H1 (cell line): Measurements from ENCODE around the gene SLC39A11. TPM values are rescaled to one million over a fixed set of nuclear protein-coding genes. Genes with fewer than 3 reads are reported as not detected.

Experiments used
- CTCF ChIA-PET: fragments of 300-600 bp; sonication (Branson Sonifier 250); formaldehyde crosslinking; loops from one replicate; lab custom pipeline; 2021; ENCODE audit not compliant: partially characterized antibody; lab: Charles Lee
- POLR2A ChIA-PET: fragments of 300-600 bp; sonication (Branson Sonifier 250); formaldehyde crosslinking; loops from one replicate; lab custom pipeline; 2021; ENCODE audit warnings: inconsistent platforms; ENCODE audit not compliant: partially characterized antibody; lab: Charles Lee
- DNase-seq, 2 experiments: peaks; one replicate each; pipeline versions ENCODE4 v3.0.0 to v3.0.0-alpha.2; 2010 to 2022; ENCODE audit warnings: low spot score in 2 of 2, low read depth in 1 of 2, mixed read lengths in 1 of 2
- FAIRE-seq: peaks from 2 replicates; lab custom pipeline; 2011; peaks lifted over from hg19 to GRCh38; lab: Jason Lieb, UNC
- H2AFZ ChIP-seq: 2 replicates; pipeline ENCODE4 v1.8.1; 2012; ENCODE audit warnings: low read length, inconsistent platforms
- H2AK5ac ChIP-seq: 2 replicates; pipeline ENCODE4 v1.6.1; 2013; ENCODE audit warnings: low read depth, low read length
- H2BK120ac ChIP-seq: replicated peaks from 2 replicates; pipeline ENCODE3; 2013; ENCODE audit warnings: low read depth, low read length, inconsistent platforms
- H2BK12ac ChIP-seq: 2 replicates; pipeline ENCODE4 v1.6.1; 2013; ENCODE audit warnings: low read depth, low read length
- H2BK15ac ChIP-seq: 2 replicates; pipeline ENCODE4 v1.6.1; 2013; ENCODE audit warnings: low read length
- H2BK20ac ChIP-seq: 2 replicates; pipeline ENCODE4 v1.6.1; 2013; ENCODE audit warnings: low read length
- H2BK5ac ChIP-seq: 2 replicates; pipeline ENCODE4 v1.6.1; 2013; ENCODE audit warnings: low read depth, low read length
- H3K14ac ChIP-seq: 2 replicates; pipeline ENCODE4 v1.6.1; 2013; ENCODE audit warnings: inconsistent platforms; ENCODE audit not compliant: insufficient read length
- H3K18ac ChIP-seq: 2 replicates; pipeline ENCODE4 v1.6.1; 2013; ENCODE audit warnings: low read length; ENCODE audit errors: extremely low read depth
- H3K23ac ChIP-seq: 2 replicates; pipeline ENCODE4 v1.6.1; 2013; ENCODE audit warnings: inconsistent platforms; ENCODE audit not compliant: insufficient read length
- H3K23me2 ChIP-seq: 2 replicates; pipeline ENCODE4 v1.6.1; 2013; ENCODE audit warnings: low read depth, low read length
- H3K27ac ChIP-seq: 2 replicates; pipeline ENCODE4 v1.6.1; 2011; ENCODE audit warnings: low read depth, low read length, inconsistent platforms
- H3K27me3 ChIP-seq, 4 experiments: replicated peaks in 1 of 4; 1 replicate in 1 of 4; 2 replicates in 3 of 4; pipeline versions ENCODE4 v1.6.1 to v1.8.1; 2011 to 2013; ENCODE audit warnings: low read length in 3 of 4, mild to moderate bottlenecking in 3 of 4, inconsistent platforms in 2 of 4, mixed read lengths in 2 of 4, moderate library complexity in 1 of 4; ENCODE audit not compliant: control insufficient read depth in 3 of 4, insufficient read depth in 3 of 4; ENCODE audit errors: extremely low read depth in 1 of 4
- H3K36me3 ChIP-seq, 4 experiments: 2 replicates each; pipeline versions ENCODE4 v1.6.1 to v1.8.1; 2011 to 2013; ENCODE audit warnings: mild to moderate bottlenecking in 4 of 4, low read length in 3 of 4, moderate library complexity in 2 of 4, control low read depth in 1 of 4, inconsistent platforms in 1 of 4; ENCODE audit not compliant: insufficient read depth in 4 of 4, control insufficient read depth in 2 of 4
- H3K4ac ChIP-seq: replicated peaks from 2 replicates; pipeline ENCODE3; 2013; ENCODE audit warnings: low read length, low read depth, mixed read lengths, inconsistent platforms; ENCODE audit not compliant: insufficient read length
- H3K4me1 ChIP-seq, 4 experiments: replicated peaks in 1 of 4; 1 replicate in 1 of 4; 2 replicates in 3 of 4; pipeline versions ENCODE4 v1.6.1 to v1.8.1; 2011 to 2013; ENCODE audit warnings: low read length in 3 of 4, inconsistent platforms in 2 of 4, mixed read lengths in 1 of 4; ENCODE audit not compliant: insufficient read depth in 4 of 4, control insufficient read depth in 3 of 4
- H3K4me2 ChIP-seq, 2 experiments: 2 replicates each; pipeline versions ENCODE4 v1.6.1 to v1.8.1; 2011 to 2013; ENCODE audit warnings: low read depth in 2 of 2, low read length in 2 of 2, control low read depth in 1 of 2, inconsistent platforms in 1 of 2, mild to moderate bottlenecking in 1 of 2; ENCODE audit not compliant: insufficient read depth in 1 of 2
- H3K4me3 ChIP-seq, 4 experiments: fragments of 200-600, 300-600 bp in 1 of 4; sonication (generic), shearing (Covaris generic), sonication (Bioruptor Twin) in 1 of 4; 2 replicates each; pipeline versions ENCODE4 v1.5.1 to v1.8.1; 2011 to 2016; ENCODE audit warnings: low read length in 4 of 4, low read depth in 3 of 4, control low read depth in 2 of 4, inconsistent platforms in 2 of 4, mild to moderate bottlenecking in 2 of 4, mixed read lengths in 1 of 4, moderate library complexity in 1 of 4; ENCODE audit not compliant: insufficient read depth in 2 of 4; ENCODE audit errors: extremely low read depth in 1 of 4
- H3K56ac ChIP-seq: replicated peaks from 2 replicates; pipeline ENCODE3; 2013; ENCODE audit warnings: low read depth, mild to moderate bottlenecking, mixed read lengths, low read length, inconsistent platforms; ENCODE audit not compliant: insufficient read length
- H3K79me1 ChIP-seq: 2 replicates; pipeline ENCODE4 v1.6.1; 2013; ENCODE audit warnings: low read depth, low read length, control low read depth
- H3K79me2 ChIP-seq, 2 experiments: 2 replicates each; pipeline versions ENCODE4 v1.6.1 to v1.8.1; 2012 to 2013; ENCODE audit warnings: low read length in 2 of 2, mild to moderate bottlenecking in 2 of 2, inconsistent platforms in 1 of 2; ENCODE audit not compliant: insufficient read depth in 2 of 2, control insufficient read depth in 1 of 2
- H3K9ac ChIP-seq, 4 experiments: replicated peaks in 1 of 4; 1 replicate in 1 of 4; 2 replicates in 3 of 4; pipeline versions ENCODE4 v1.6.1 to v1.8.1; 2011 to 2013; ENCODE audit warnings: low read depth in 3 of 4, low read length in 3 of 4, control low read depth in 2 of 4, mild to moderate bottlenecking in 2 of 4, moderate library complexity in 2 of 4, inconsistent platforms in 1 of 4; ENCODE audit errors: extremely low read depth in 1 of 4
- H3K9me3 ChIP-seq, 2 experiments: 2 replicates each; pipeline versions ENCODE4 v1.6.1 to v1.8.1; 2012 to 2013; ENCODE audit warnings: mild to moderate bottlenecking in 2 of 2, moderate library complexity in 2 of 2, control low read depth in 1 of 2, inconsistent platforms in 1 of 2, low read depth in 1 of 2, low read length in 1 of 2, mixed read lengths in 1 of 2; ENCODE audit not compliant: insufficient read depth in 2 of 2
- H4K20me1 ChIP-seq, 2 experiments: replicated peaks in 1 of 2; 2 replicates each; pipeline versions ENCODE3 to v1.8.1; 2011 to 2013; ENCODE audit warnings: inconsistent platforms in 2 of 2, low read length in 2 of 2, mild to moderate bottlenecking in 1 of 2; ENCODE audit not compliant: insufficient read depth in 2 of 2, control insufficient read depth in 1 of 2
- H4K5ac ChIP-seq: 2 replicates; pipeline ENCODE4 v1.6.1; 2013; ENCODE audit warnings: low read length, low read depth, mixed read lengths, inconsistent platforms; ENCODE audit not compliant: insufficient read length
- H4K8ac ChIP-seq: 2 replicates; pipeline ENCODE4 v1.8.0; 2013; ENCODE audit warnings: mild to moderate bottlenecking, moderate library complexity, low read length, inconsistent platforms; ENCODE audit not compliant: insufficient read depth; ENCODE audit errors: extremely low read depth
- H4K91ac ChIP-seq: replicated peaks from 2 replicates; pipeline ENCODE3; 2013; ENCODE audit warnings: low read length, mixed read lengths, inconsistent platforms; ENCODE audit not compliant: insufficient read length
- ASH2L ChIP-seq: fragments of 200-600, 300-600 bp; sonication (generic); IDR thresholded peaks from one replicate; pipeline ENCODE4 v1.7.1; 2017; ENCODE audit warnings: low read length
- ATF2 ChIP-seq: IDR thresholded peaks from 2 replicates; pipeline ENCODE4 v1.6.1; 2012; ENCODE audit warnings: low read length, inconsistent platforms
- BRCA1 ChIP-seq: IDR thresholded peaks from 2 replicates; pipeline ENCODE4 v1.6.1; 2012; ENCODE audit warnings: low read depth, low read length, improper control_type of control experiment
- CHD1 ChIP-seq: IDR thresholded peaks from 2 replicates; pipeline ENCODE4 v1.6.1; 2012; ENCODE audit warnings: low read depth, low read length, improper control_type of control experiment
- CREB1 ChIP-seq: IDR thresholded peaks from 2 replicates; pipeline ENCODE4 v1.6.1; 2012; ENCODE audit warnings: inconsistent platforms
- CTCF ChIP-seq, 3 experiments: IDR thresholded peaks; 1 replicate in 2 of 3; 2 replicates in 1 of 3; pipeline versions ENCODE4 v1.5.1 to v1.6.1; 2011; ENCODE audit warnings: low read length in 3 of 3, mild to moderate bottlenecking in 3 of 3, inconsistent platforms in 2 of 3, low read depth in 1 of 3, moderate library complexity in 1 of 3; ENCODE audit not compliant: insufficient read depth in 1 of 3; ENCODE audit errors: control extremely low read depth in 1 of 3
- NRF1 ChIP-seq: IDR thresholded peaks from 2 replicates; pipeline ENCODE4 v1.6.1; 2011; ENCODE audit warnings: mild to moderate bottlenecking, low read depth, low read length, improper control_type of control experiment
- RAD21 ChIP-seq, 2 experiments: IDR thresholded peaks in 1 of 2; conservative IDR thresholded peaks in 1 of 2; 2 replicates each; pipeline ENCODE4 v1.6.1; 2011; ENCODE audit warnings: low read depth in 2 of 2, low read length in 2 of 2, improper control_type of control experiment in 1 of 2, inconsistent platforms in 1 of 2, mild to moderate bottlenecking in 1 of 2, moderate library complexity in 1 of 2
- TEAD4 ChIP-seq: IDR thresholded peaks from 2 replicates; pipeline ENCODE4 v1.6.1; 2012; ENCODE audit warnings: low read depth, low read length, inconsistent platforms, mixed read lengths
- WGBS, 2 experiments: shearing (Covaris generic) in 1 of 2; methylation state at CpG; one replicate each; pipeline versions ENCODE4 v1.1.6 to v1.1.7; 2013 to 2015; ENCODE audit warnings: low lambda C conversion rate in 2 of 2, mixed read lengths in 2 of 2, inconsistent platforms in 1 of 2, low coverage in 1 of 2, missing lambda C conversion rate in 1 of 2; ENCODE audit not compliant: insufficient replicate concordance in 2 of 2, insufficient coverage in 1 of 2, insufficient read length in 1 of 2; ENCODE audit errors: extremely low coverage in 1 of 2, missing lambda C conversion rate in 1 of 2; 5-methylcytosine and 5-hydroxymethylcytosine counted together
- polyA plus RNA-seq, 7 experiments: library from polyadenylated mRNA; depleted of rRNA in 3 of 7; stranded (reverse) in 5 of 7; unstranded in 2 of 7; fragments of >200 nt in 5 of 7; fragments of 200-250 nt in 2 of 7; gene quantifications; 1 replicate in 5 of 7; 2 replicates in 1 of 7; 4 replicates in 1 of 7; pipeline versions ENCODE4 v1.2.1 to v1.2.3, GENCODE V29; 2011 to 2013; ENCODE audit warnings: missing spikeins in 2 of 7, mixed read lengths in 2 of 7
- total RNA-seq: library from RNA; stranded (reverse); fragmentation: NEBNext Ultra II Directional; extraction: Animal tissue kit (Norgen Biotek cat#: 25700); gene quantifications from 2 replicates; pipeline ENCODE4 v1.2.1, GENCODE V29; 2021
- TF ChIP-seq, protein P1 (sequence below): IDR thresholded peaks from 2 replicates; pipeline ENCODE4 v1.6.1; 2012; ENCODE audit warnings: inconsistent platforms

Gene SLC39A11
- total and polyA plus RNA-seq, 2 of the 8 experiments (the other 6 are each of a cell fraction or from before 2014, with no cell fraction given) = 12.2 to 19.6 TPM

DNA sequence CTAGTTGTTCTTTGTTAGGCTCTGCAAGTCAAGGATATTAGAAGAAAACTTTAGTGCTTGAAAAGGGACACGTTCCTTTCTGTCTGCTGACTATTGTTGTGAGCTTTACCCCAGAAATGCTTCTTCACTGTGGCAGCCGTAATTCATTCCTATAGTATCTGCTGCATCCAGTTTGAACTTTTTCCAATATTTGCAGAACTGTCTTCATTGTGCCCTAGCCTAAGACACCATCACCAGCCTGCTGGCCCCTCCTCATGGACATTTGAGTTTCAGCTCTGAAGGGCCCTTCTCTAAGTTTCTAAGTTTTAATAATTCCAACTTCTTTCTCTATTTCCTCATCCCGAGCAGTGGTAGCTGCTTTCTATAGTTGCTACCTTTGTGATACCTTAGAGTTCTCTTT lies 91.7 kb downstream of the SLC39A11 start:
- ChIA-PET POLR2A (no interaction called here), CTCF (interaction anchor here (0.9 to 2.2 kb wide), 2 partner anchors 15 to 275 kb away, joined by 4 to 14 read pairs; no protein-coding TSS in a partner anchor)
- Histone ChIP-seq H3K14ac (no peak overlapping the region), H4K91ac (no peak overlapping the region), H3K9me3 (peaks cover 0 to 3% of the 10 kb centered on the region in 2 experiments; a peak in 2 of 4 replicates), H3K23me2 (no peaks in the 10 kb centered on the region), H3K36me3 (no peaks in the 10 kb centered on the region), H2BK12ac (no peak overlapping the region), H2BK5ac (no peak overlapping the region), H3K4me3 (no peak overlapping the region), H3K56ac (no peak overlapping the region), H2BK15ac (no peak overlapping the region), H3K9ac (no peak overlapping the region), H3K27ac (no peak overlapping the region), H4K5ac (no peak overlapping the region), H4K8ac (no peak overlapping the region), H3K4me2 (no peak overlapping the region), H2AFZ (no peak overlapping the region), H3K79me1 (no peaks in the 10 kb centered on the region; the same call in 1 of the 2 replicates), H4K20me1 (no peaks in the 10 kb centered on the region), H3K27me3 (no peaks in the 10 kb centered on the region), H3K23ac (no peak overlapping the region), H2AK5ac (no peak overlapping the region), H3K4ac (no peak overlapping the region), H2BK20ac (no peak overlapping the region), H3K18ac (no peak overlapping the region), H2BK120ac (no peak overlapping the region), H3K79me2 (no peaks in the 10 kb centered on the region), H3K4me1 (peaks cover 0 to 2% (median 0%) of the 10 kb centered on the region in 4 experiments; a peak in 2 of 7 replicates)
- 82% methylated on average over 3 of the region's 3 CpGs; no CpG with 5 or more reads in 1 of the 2 experiments for WGBS, 2 experiments
- no peak for DNase-seq
- FAIRE-seq = no peak
- TF ChIP-seq ATF2 (no peak), NRF1 (no peak), RAD21 (IDR thresholded peaks at IDR 0.05 in 1 of 2, conservative IDR thresholded peaks at IDR 0.05 in 1 of 2; ENCODE audit: low read depth in 2 of 2, low read length in 2 of 2) (no peak), CTCF (IDR thresholded peaks at IDR 0.05; ENCODE audit: control extremely low read depth in 1 of 3, insufficient read depth in 1 of 3, low read depth in 1 of 3, low read length in 3 of 3) (no peak), CHD1 (no peak), TEAD4 (no peak), BRCA1 (no peak), ASH2L (no peak), CREB1 (no peak)
- TF ChIP-seq, protein P1, sequence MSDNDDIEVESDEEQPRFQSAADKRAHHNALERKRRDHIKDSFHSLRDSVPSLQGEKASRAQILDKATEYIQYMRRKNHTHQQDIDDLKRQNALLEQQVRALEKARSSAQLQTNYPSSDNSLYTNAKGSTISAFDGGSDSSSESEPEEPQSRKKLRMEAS = no peak
